D721Med (cell line): ENCODE measurements around the gene CHCHD3.

Experiments
- DNase-seq: peaks from one replicate; pipeline ENCODE4 v3.0.0; 2011; ENCODE audit warnings: low spot score; ENCODE audit not compliant: insufficient read length
- FAIRE-seq: peaks from 2 replicates; lab custom pipeline; 2011; peaks lifted over from hg19 to GRCh38; lab: Jason Lieb, UNC
- CTCF ChIP-seq: IDR thresholded peaks from 2 replicates; pipeline ENCODE4 v1.5.1; 2012; ENCODE audit warnings: mild to moderate bottlenecking, control low read depth; ENCODE audit not compliant: insufficient read depth; ENCODE audit errors: missing control alignments

Gene CHCHD3

GRCh38 chr7:132751244-132751647 is 330.6 kb downstream of the CHCHD3 start:
- no peak for DNase-seq
- FAIRE-seq: no peak
- no peak for TF ChIP-seq CTCF

- DNase-seq: no peak
- FAIRE-seq: no peak
- TF ChIP-seq CTCF: no peak
Observed at GRCh38 chr7:132750530-132751217, 331.2 kb downstream of the CHCHD3 start.

- DNase-seq: no peak
- TF ChIP-seq CTCF: no peak
- no peak for FAIRE-seq
Observed at GRCh38 chr7:132750096-132750495, 331.8 kb downstream of the CHCHD3 start.

GRCh38 chr7:132745510-132745909 is 336.4 kb downstream of the CHCHD3 start:
- no peak for TF ChIP-seq CTCF
- FAIRE-seq: no peak
- DNase-seq: no peak

GRCh38 chr7:132743974-132744373 is 337.9 kb downstream of the CHCHD3 start:
- TF ChIP-seq CTCF: no peak
- DNase-seq (no peak), FAIRE-seq (no peak)

GRCh38 chr7:132742189-132742612 is 339.7 kb downstream of the CHCHD3 start:
- TF ChIP-seq CTCF: no peak
- DNase-seq (no peak), FAIRE-seq (no peak)

GRCh38 chr7:132740176-132740575 is 341.7 kb downstream of the CHCHD3 start:
- TF ChIP-seq CTCF: no peak
- FAIRE-seq (no peak), DNase-seq (no peak)
